Motor neuron (in vitro differentiated cells): ENCODE results near the gene EMC9. TPM values are rescaled to one million over a fixed set of nuclear protein-coding genes. Genes with fewer than 3 reads are reported as not detected.
A peak's percentile ranks its signal among the peaks of the same experiment; 100 is the strongest.

Experiments used
- ATAC-seq, 8 experiments: fragments of 200-7000 bp; cut with Tn5 transposase; replicated peaks in 6 of 8; 2 replicates each; pipeline ENCODE4 v1.8.0; 2021; ENCODE audit warnings: mild to moderate bottlenecking in 8 of 8, moderate library complexity in 8 of 8
- H3K27ac ChIP-seq, 2 donors: fragments of 250-450 bp; sonication (Bioruptor Pico); 2 replicates each; pipeline ENCODE4 v1.9.0; 2021; ENCODE audit warnings: antibody characterized with exemption in 2 of 2, mild to moderate bottlenecking in 2 of 2, moderate library complexity in 1 of 2
- H3K4me1 ChIP-seq, 2 donors: fragments of 250-450 bp; sonication (Bioruptor Pico); replicated peaks in 1 of 2; 2 replicates each; pipeline ENCODE4 v1.6.1; 2021; ENCODE audit warnings: antibody characterized with exemption in 2 of 2, mild to moderate bottlenecking in 2 of 2, moderate library complexity in 1 of 2
- H3K4me3 ChIP-seq, 5 donors: fragments of 250-450 bp; sonication (Bioruptor Pico); 2 replicates each; pipeline ENCODE4 v1.9.0; 2021; ENCODE audit warnings: antibody characterized with exemption in 5 of 5, mild to moderate bottlenecking in 5 of 5, moderate library complexity in 4 of 5
- WGBS, 10 experiments: fragments of 450-650 bp; shearing (Covaris generic); methylation state at CpG; one replicate each; pipeline ENCODE4 v1.0.0; 2022; 5-methylcytosine and 5-hydroxymethylcytosine counted together
- in situ Hi-C, 9 experiments: fragments of 400-800 bp; cut with MboI; loops; one replicate each; pipeline ENCODE4 v1.15.0; 2021; ENCODE audit warnings: low sequenced_read_pairs in 9 of 9, low pct_unique_long_range_greater_than_20kb in 2 of 9; ENCODE audit not compliant: unreplicated experiment in 9 of 9
- total RNA-seq, 8 experiments: library from RNA; unstranded; fragments of 300-600 nt; gene quantifications; 2 replicates each; pipeline versions ENCODE4 v1.2.3 to v1.2.4, GENCODE V29; 2022

EMC9 gene
- total RNA-seq, 8 experiments from 2014 or later, result 16.7 to 41.2 (median 26.0) TPM

GRCh38 chr14:24100982-24101494, 40.4 kb downstream of the EMC9 start:
- in situ Hi-C loops, result no loop called here
- no peak for ATAC-seq
- WGBS, 10 experiments, result 77 to 100% (median 87%) methylated on average over 1 to 3 of the region's 3 CpGs; no CpG with 5 or more reads in 7 of the 10 experiments

DNA sequence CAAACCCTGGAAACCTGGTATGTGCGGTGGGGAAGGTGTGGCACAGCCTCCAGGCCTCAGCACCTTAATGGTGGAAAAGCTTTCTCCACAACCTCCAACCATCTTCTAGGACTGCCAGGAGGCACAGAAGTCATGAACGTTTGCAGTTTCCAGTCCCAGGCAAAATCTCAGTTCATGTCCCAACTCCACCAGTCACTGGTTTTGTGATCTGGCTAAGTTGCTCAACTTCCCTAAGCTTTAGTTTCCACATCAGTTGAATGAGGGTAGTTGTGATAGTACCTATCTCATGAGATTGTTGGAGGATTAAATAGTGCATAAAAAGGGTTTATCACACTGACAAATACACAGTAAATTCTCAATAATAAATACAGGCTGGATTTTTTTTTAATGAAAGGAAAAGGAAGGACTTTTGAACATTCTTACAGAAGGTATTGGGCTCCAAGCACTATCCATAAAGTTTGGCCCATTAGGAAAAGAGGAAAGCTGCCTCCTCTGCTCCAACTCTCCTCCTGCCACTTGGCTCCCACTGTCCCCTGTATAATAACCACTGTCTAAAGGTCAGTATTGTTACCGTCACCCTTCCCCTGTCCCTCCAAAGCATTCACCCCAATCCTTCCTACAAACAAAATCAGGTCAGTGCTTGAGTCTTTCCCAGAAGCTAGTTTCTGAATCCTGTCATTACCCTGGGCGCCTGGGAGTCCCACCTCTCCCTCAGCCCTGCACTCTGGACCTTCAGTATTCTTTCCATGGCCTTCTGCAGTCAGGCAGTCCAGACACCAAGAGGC, 41.0 kb downstream of the EMC9 start:
- no peak for ATAC-seq
- Histone ChIP-seq H3K4me1 (peaks cover 6 to 7% of the 10 kb centered on the region in 2 donors), H3K4me3 (no peak overlapping the region), H3K27ac (no peak overlapping the region)
- in situ Hi-C loops, result no loop called here
- 50 to 100% (median 72%) methylated on average over 1 to 3 of the region's 4 CpGs; no CpG with 5 or more reads in 3 of the 10 experiments for WGBS, 10 experiments

More at GRCh38 chr14:24100982-24101494, 40.4 kb downstream of the EMC9 start:
- Histone ChIP-seq H3K4me3 (no peak overlapping the region), H3K27ac (no peak overlapping the region), H3K4me1 (peaks cover 0 to under 1% of the 10 kb centered on the region in 2 donors)

DNA sequence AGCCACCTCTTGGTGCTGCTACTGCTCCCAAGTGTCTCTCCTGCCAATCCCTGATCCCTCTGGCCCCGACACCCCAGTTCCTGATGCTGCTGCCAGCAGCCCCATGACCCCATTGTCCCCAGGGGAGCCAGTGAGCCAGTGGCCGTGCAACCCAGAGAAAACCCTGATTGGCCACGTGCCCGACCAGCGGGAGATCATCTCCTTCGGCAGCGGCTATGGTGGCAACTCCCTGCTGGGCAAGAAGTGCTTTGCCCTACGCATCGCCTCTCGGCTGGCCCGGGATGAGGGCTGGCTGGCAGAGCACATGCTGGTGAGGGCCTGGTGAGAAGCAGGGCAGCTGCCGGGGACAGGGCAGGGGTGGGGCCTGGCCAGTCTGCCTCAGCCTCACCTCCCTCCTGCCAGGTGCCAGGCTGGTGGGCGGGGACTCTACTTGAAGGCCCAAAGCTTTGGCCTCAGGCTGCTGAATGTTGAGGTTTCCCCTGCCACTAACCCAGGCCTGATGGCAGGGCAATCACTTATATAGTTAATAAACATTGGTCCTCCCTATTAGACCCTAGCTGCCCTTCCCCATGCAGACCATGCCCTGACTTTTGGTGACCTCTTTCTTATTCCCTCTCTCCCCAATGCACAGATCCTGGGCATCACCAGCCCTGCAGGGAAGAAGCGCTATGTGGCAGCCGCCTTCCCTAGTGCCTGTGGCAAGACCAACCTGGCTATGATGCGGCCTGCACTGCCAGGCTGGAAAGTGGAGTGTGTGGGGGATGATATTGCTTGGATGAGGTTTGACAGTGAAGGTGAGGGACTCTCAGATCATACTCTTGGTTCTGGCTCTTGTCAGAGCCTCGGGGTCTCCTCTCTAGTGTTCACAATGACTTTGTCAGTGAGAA, 42.2 kb downstream of the EMC9 start:
- H3K27ac ChIP-seq, result no peak overlapping the region
- in situ Hi-C loops, result no loop called here
- ATAC-seq, result no peak
- 76 to 100% (median 92%) methylated on average over 1 to 5 of the region's 17 CpGs; no CpG with 5 or more reads in 5 of the 10 experiments for WGBS, 10 experiments
- no peak overlapping the region for H3K4me3 ChIP-seq
- H3K4me1 ChIP-seq, result peaks cover 10 to 11% of the 10 kb centered on the region in 2 donors

DNA sequence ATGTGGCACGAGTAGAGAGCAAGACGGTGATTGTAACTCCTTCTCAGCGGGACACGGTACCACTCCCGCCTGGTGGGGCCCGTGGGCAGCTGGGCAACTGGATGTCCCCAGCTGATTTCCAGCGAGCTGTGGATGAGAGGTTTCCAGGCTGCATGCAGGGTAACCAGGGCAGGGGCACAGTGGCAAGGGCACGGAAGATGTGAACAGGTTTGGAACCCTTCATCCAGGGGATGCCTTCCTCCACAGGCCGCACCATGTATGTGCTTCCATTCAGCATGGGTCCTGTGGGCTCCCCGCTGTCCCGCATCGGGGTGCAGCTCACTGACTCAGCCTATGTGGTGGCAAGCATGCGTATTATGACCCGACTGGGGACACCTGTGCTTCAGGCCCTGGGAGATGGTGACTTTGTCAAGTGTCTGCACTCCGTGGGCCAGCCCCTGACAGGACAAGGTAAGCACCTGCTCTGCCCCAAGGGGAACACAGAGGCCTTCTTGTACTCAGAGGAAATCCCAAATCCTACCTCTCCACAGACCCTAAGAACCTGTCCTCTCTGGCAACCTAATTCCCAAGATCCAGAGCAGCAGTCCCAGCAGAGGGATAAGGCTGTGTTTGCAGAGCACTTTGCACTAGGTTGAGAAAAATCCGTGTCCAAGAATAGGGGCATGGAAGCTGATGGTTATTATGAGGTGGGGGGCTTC, 43.0 kb downstream of the EMC9 start:
- H3K27ac ChIP-seq, result no peak overlapping the region
- WGBS, 10 experiments, result 88 to 100% (median 90%) methylated on average over 1 to 13 of the region's 16 CpGs; no CpG with 5 or more reads in 5 of the 10 experiments

GRCh38 chr14:24096545-24097181, 44.7 kb downstream of the EMC9 start:
- 90 to 100% (median 96%) methylated on average over 1 to 4 of the region's 8 CpGs; no CpG with 5 or more reads in 5 of the 10 experiments for WGBS, 10 experiments
- peaks cover 16 to 17% of the 10 kb centered on the region in 2 donors for H3K4me1 ChIP-seq
- H3K4me3 ChIP-seq, result no peak overlapping the region
- ATAC-seq, result no peak
- H3K27ac ChIP-seq, result no peak overlapping the region
- in situ Hi-C loops, result no loop called here

More for the DNA sequence above, 43.0 kb downstream of the EMC9 start:
- in situ Hi-C loops, result no loop called here
- H3K4me1 ChIP-seq, result peaks cover 15% of the 10 kb centered on the region in 2 donors
- no peak overlapping the region for H3K4me3 ChIP-seq
- no peak for ATAC-seq

GRCh38 chr14:24095271-24096068, 45.9 kb downstream of the EMC9 start:
- H3K4me1 ChIP-seq, result peaks cover 16 to 20% of the 10 kb centered on the region in 2 donors
- in situ Hi-C loops, result no loop called here
- peak overlapping the region; percentile 47 to 88 (median 66) for H3K4me3 ChIP-seq
- peak overlapping the region; percentile 90 to 94 for H3K27ac ChIP-seq
- WGBS, 10 experiments, result 0 to 60% (median 44%) methylated on average over 1 to 6 of the region's 12 CpGs; no CpG with 5 or more reads in 3 of the 10 experiments
- peak; percentile 2 to 38 (median 16) for ATAC-seq

DNA sequence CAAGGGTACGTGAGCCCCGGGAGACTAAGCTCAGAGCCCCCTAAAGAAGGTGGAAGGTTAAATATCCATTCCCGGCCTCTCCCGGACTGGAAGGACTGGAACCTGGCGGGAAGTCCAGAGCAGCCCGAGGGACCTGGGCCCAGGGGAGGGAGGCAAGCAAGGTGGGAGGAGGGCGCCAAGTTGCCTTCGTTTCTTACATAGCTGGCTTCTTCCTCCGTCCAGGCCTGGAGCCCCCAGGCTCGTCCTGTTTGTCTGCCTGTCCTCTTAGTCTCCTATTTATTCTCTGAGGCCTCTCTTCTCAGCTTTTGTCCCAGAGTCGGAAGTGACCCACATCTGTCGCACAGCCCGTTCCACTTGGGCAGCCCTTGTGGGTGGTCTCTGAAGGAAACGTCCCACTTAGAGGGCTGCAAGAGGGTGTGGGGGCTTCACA, 46.5 kb downstream of the EMC9 start:
- in situ Hi-C loops, result no loop called here
- WGBS, 10 experiments, result 0 to 12% (median 0%) methylated on average over 1 to 8 of the region's 14 CpGs; no CpG with 5 or more reads in 5 of the 10 experiments
- ATAC-seq, result peak in 2 of 8 experiments; percentile 0
- peak overlapping the region; percentile 47 to 88 (median 66) for H3K4me3 ChIP-seq
- peaks cover 19 to 24% of the 10 kb centered on the region in 2 donors for H3K4me1 ChIP-seq
- peak overlapping the region; percentile 90 to 94 for H3K27ac ChIP-seq

DNA sequence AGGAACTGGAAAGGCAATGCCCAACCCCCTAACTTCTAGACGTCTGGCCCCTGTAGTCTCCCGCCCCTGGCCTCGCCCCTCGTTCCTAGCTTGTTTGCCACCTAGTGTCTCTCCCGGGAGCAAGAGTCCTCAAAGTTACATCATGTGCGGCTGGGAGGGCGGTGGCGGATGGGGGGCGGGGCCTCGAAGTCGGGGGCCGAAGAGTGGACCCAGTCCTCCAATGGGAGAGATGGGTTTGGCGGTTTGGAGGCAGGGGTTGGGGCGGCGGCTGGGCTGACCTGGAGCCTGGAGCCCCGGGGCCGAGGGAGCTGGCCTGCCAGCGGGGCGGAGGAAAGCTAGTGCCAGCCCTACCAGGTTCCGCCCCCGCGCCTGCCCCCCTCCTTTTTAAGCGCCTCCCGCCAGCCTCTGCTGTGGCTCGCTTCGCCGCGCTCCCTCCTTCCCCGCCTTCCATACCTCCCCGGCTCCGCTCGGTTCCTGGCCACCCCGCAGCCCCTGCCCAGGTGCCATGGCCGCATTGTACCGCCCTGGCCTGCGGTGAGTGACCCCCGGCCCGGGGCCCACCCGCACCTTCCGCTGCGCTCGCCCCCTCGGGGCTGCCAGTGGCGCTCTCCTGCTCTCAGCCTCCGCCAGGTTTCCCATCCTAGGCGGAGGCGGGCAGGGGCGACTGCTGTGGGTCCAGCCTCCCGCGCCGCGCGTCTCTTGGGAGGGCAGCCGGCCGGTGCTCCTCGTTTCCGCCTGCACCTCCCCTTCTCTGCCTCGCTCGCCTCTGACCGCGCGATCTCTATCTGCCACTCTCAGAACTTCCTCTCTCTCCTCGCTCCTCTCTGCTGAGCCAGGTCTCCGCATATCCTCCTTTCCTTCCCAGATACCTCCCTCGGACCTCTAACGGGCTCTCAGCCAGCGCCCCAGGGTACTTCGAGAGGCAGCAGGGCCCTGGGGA, 47.2 kb downstream of the EMC9 start, which contains the start of gene PCK2:
PCK2 (plus strand) TSS at position 411 of the 940 bp plus-strand sequence; CDS start at position 506, 95 bp downstream.
- ATAC-seq, result peak; percentile 53 to 93 (median 86)
- Histone ChIP-seq H3K4me1 (peaks cover 19 to 24% of the 10 kb centered on the region in 2 donors), H3K4me3 (peak within 1 kb of the TSS; percentile 47 to 88 (median 66)), H3K27ac (peak within 1 kb of the TSS; percentile 90 to 94)
- WGBS, 10 experiments, result 1 to 20% methylated on average over 1 to 17 of the region's 68 CpGs; no CpG with 5 or more reads in 8 of the 10 experiments
- in situ Hi-C loops, result no loop called here

DNA sequence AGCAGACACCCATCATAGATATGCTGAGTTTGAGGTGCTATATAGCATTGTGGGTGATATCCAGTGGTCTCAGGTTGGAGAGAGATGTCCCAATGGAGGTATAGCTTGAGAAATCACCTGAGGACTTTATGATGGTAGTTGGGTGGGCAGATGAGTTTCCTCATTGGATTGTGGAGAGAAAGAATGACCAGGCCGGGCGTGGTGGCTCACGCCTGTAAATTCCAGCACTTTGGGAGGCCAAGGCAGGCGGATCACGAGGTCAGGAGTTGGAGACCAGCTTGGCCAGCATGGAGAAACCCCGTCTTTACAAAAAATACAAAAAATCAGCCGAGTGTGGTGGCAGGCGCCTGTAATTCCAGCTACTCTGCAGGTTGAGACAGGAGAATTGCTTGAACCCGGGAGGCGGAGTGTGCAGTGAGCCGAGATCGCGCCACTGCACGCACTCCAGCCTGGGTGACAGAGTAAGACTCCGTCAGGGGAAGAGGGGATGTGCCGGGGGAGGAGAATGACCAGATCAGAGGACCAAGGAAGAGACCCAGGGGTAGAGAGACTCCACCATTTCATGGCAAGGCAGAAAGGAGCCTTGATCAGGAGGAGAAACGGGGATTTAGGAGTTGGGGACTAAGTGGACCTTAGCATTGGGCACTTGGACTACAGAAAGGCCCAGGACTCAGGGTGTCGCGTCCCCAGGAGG, 48.0 kb downstream of the EMC9 start:
- in situ Hi-C loops, result no loop called here
- Histone ChIP-seq H3K27ac (peak overlapping the region; percentile 90 to 94), H3K4me1 (peaks cover 19 to 24% of the 10 kb centered on the region in 2 donors), H3K4me3 (peak overlapping the region; percentile 47 to 88 (median 66))
- WGBS, 10 experiments, result 77 to 100% (median 92%) methylated on average over 3 to 13 of the region's 19 CpGs; no CpG with 5 or more reads in 2 of the 10 experiments
- no peak for ATAC-seq
